HepG2 (cell line): ENCODE results near the gene TMEM80. TPM values are rescaled to one million over a fixed set of nuclear protein-coding genes. Genes with fewer than 3 reads are reported as not detected.
A peak's percentile ranks its signal among the peaks of the same experiment; 100 is the strongest.

Source experiments
- ATAC-seq: fragments of 200-7000 bp; cut with Tn5 transposase; 3 replicates; pipeline ENCODE4 v1.9.1; 2020; ENCODE audit warnings: mild to moderate bottlenecking, moderate library complexity
- Bru-seq: library from RNA; stranded (reverse); fragments of 400-500 nt; gene quantifications from one replicate; lab custom pipeline; 2021; lab: Mats Ljungman, UMichigan
- BruChase-seq, 2 experiments: library from RNA; stranded (reverse); fragments of 400-500 nt; gene quantifications; one replicate each; lab custom pipeline; 2021; lab: Mats Ljungman, UMichigan
- BruUV-seq: library from RNA; stranded (reverse); fragments of 400-500 nt; replicated peaks from 2 replicates; lab custom pipeline; 2021; lab: Mats Ljungman, UMichigan
- CTCF ChIA-PET: fragments of 300-600 bp; formaldehyde crosslinking; extraction: SDS; loops from one replicate; lab custom pipeline; 2021; ENCODE audit warnings: low total read pairs, inconsistent platforms, low intra/inter-chr PET ratio; lab: Yijun Ruan, JAX
- POLR2A ChIA-PET: fragments of 350-600 bp; sonication (Branson Sonifier 250); formaldehyde crosslinking; loops from one replicate; lab custom pipeline; 2020; ENCODE audit warnings: antibody characterized with exemption, inconsistent platforms; lab: Yijun Ruan, JAX
- DNase-seq: peaks from one replicate; pipeline ENCODE4 v3.0.0-alpha.2; 2015; ENCODE audit warnings: low spot score
- FAIRE-seq: peaks from 3 replicates; lab custom pipeline; 2011; peaks lifted over from hg19 to GRCh38; lab: Jason Lieb, UNC
- H2AFZ ChIP-seq: one replicate; pipeline ENCODE4 v1.6.1; 2011; ENCODE audit warnings: low read length, inconsistent platforms
- H3K27ac ChIP-seq: fragments of 300-600 bp; 3 replicates; pipeline ENCODE4 v1.8.0; 2011; ENCODE audit warnings: mixed run types, mild to moderate bottlenecking, mixed read lengths, low read length, inconsistent platforms; ENCODE audit not compliant: insufficient read depth; ENCODE audit errors: extremely low read length
- H3K27me3 ChIP-seq, 2 experiments: fragments of 200-600 bp in 1 of 2; 2 replicates in 1 of 2; 3 replicates in 1 of 2; pipeline versions ENCODE4 v1.6.0 to v1.8.0; 2011; ENCODE audit warnings: low read length in 2 of 2, mild to moderate bottlenecking in 2 of 2, moderate library complexity in 2 of 2, inconsistent platforms in 1 of 2; ENCODE audit not compliant: insufficient read depth in 2 of 2, control insufficient read depth in 1 of 2
- H3K36me3 ChIP-seq, 2 experiments: fragments of 200-600 bp in 1 of 2; replicated peaks in 1 of 2; 2 replicates in 1 of 2; 3 replicates in 1 of 2; pipeline versions ENCODE4 v1.5.1 to v1.8.0; 2011; ENCODE audit warnings: low read length in 2 of 2, inconsistent platforms in 1 of 2; ENCODE audit not compliant: insufficient read depth in 2 of 2, control insufficient read depth in 1 of 2
- H3K4me1 ChIP-seq: 2 replicates; pipeline ENCODE4 v1.5.1; 2012; ENCODE audit warnings: low read length, inconsistent platforms; ENCODE audit not compliant: insufficient read depth
- H3K4me2 ChIP-seq: 2 replicates; pipeline ENCODE4 v1.6.0; 2011; ENCODE audit warnings: low read depth, low read length, inconsistent platforms
- H3K4me3 ChIP-seq, 3 experiments: fragments of 200-600 bp in 1 of 3; sonication (generic), shearing (Covaris generic) in 1 of 3; replicated peaks in 1 of 3; 2 replicates each; pipeline ENCODE4 v1.5.1; 2011 to 2016; ENCODE audit warnings: low read length in 3 of 3, inconsistent platforms in 2 of 3, low read depth in 2 of 3, mild to moderate bottlenecking in 2 of 3, control low read depth in 1 of 3, mixed read lengths in 1 of 3; ENCODE audit not compliant: insufficient read depth in 1 of 3
- H3K79me2 ChIP-seq: one replicate; pipeline ENCODE4 v1.6.1; 2011; ENCODE audit warnings: low read length, inconsistent platforms; ENCODE audit not compliant: insufficient read depth
- H3K9ac ChIP-seq: 2 replicates; pipeline ENCODE4 v1.6.0; 2011; ENCODE audit warnings: mild to moderate bottlenecking, low read depth, low read length, inconsistent platforms; ENCODE audit not compliant: insufficient read depth
- H3K9me3 ChIP-seq: 2 replicates; pipeline ENCODE4 v1.5.1; 2012; ENCODE audit warnings: mild to moderate bottlenecking, low read length
- H4K20me1 ChIP-seq: 2 replicates; pipeline ENCODE4 v1.6.0; 2011; ENCODE audit warnings: inconsistent platforms, mild to moderate bottlenecking, low read length, moderate library complexity; ENCODE audit not compliant: insufficient read depth
- ARNT ChIP-seq: fragments of 450-650 bp; IDR thresholded peaks from 2 replicates; pipeline ENCODE4 v1.6.1; 2017
- BRCA1 ChIP-seq: sonication (generic); formaldehyde crosslinking; IDR thresholded peaks from 2 replicates; pipeline ENCODE4 v1.4.0; 2020; ENCODE audit warnings: missing genetic modification reagents
- CCDC6 ChIP-seq: sonication (generic); formaldehyde crosslinking; IDR thresholded peaks from 2 replicates; pipeline ENCODE4 v1.8.1; 2022; ENCODE audit warnings: mild to moderate bottlenecking, missing genetic modification reagents, moderate library complexity
- CENPX ChIP-seq: sonication (generic); formaldehyde crosslinking; IDR thresholded peaks from 2 replicates; pipeline ENCODE4 v1.9.0; 2021; ENCODE audit warnings: mild to moderate bottlenecking, missing genetic modification reagents, moderate library complexity
- EED ChIP-seq: sonication (generic); formaldehyde crosslinking; IDR thresholded peaks from 2 replicates; pipeline ENCODE4 v1.5.0; 2020; ENCODE audit warnings: mild to moderate bottlenecking, missing genetic modification reagents
- FOSL1 ChIP-seq: sonication (generic); formaldehyde crosslinking; IDR thresholded peaks from 2 replicates; pipeline ENCODE4 v1.9.0; 2021; ENCODE audit warnings: missing genetic modification reagents, borderline replicate concordance
- JUNB ChIP-seq: sonication (generic); formaldehyde crosslinking; IDR thresholded peaks from 2 replicates; pipeline ENCODE4 v1.8.0; 2022; ENCODE audit warnings: missing genetic modification reagents, mild to moderate bottlenecking, borderline replicate concordance
- NFYB ChIP-seq: sonication (generic); formaldehyde crosslinking; IDR thresholded peaks from 2 replicates; pipeline ENCODE4 v1.4.0; 2020; ENCODE audit warnings: missing genetic modification reagents
- POLR2AphosphoS2 ChIP-seq: IDR thresholded peaks from 2 replicates; pipeline ENCODE4 v1.6.1; 2011; ENCODE audit warnings: low read depth, low read length, improper control_type of control experiment
- SIX1 ChIP-seq: sonication (generic); formaldehyde crosslinking; IDR thresholded peaks from 2 replicates; pipeline ENCODE4 v1.4.0; 2020; ENCODE audit warnings: missing genetic modification reagents, borderline replicate concordance
- ZBTB44 ChIP-seq: sonication (generic); formaldehyde crosslinking; IDR thresholded peaks from 2 replicates; pipeline ENCODE4 v1.4.0; 2020; ENCODE audit warnings: missing genetic modification reagents
- ZNF138 ChIP-seq: sonication (generic); formaldehyde crosslinking; IDR thresholded peaks from 2 replicates; pipeline ENCODE4 v1.5.0; 2020; ENCODE audit warnings: mild to moderate bottlenecking, low read depth, missing genetic modification reagents
- ZNF143 ChIP-seq: sonication (generic); formaldehyde crosslinking; IDR thresholded peaks from 2 replicates; pipeline ENCODE4 v1.4.0; 2020; ENCODE audit warnings: missing genetic modification reagents
- ZNF235 ChIP-seq: sonication (generic); formaldehyde crosslinking; IDR thresholded peaks from 2 replicates; pipeline ENCODE4 v1.8.1; 2023; ENCODE audit warnings: mild to moderate bottlenecking, missing genetic modification reagents, borderline replicate concordance
- ZNF317 ChIP-seq: sonication (generic); formaldehyde crosslinking; IDR thresholded peaks from 2 replicates; pipeline ENCODE4 v1.5.0; 2020; ENCODE audit warnings: mild to moderate bottlenecking, missing genetic modification reagents
- ZNF460 ChIP-seq: sonication (generic); formaldehyde crosslinking; IDR thresholded peaks from 2 replicates; pipeline ENCODE4 v1.5.1; 2020; ENCODE audit warnings: missing genetic modification reagents, mild to moderate bottlenecking, borderline replicate concordance
- ZNF678 ChIP-seq: sonication (generic); formaldehyde crosslinking; IDR thresholded peaks from 2 replicates; pipeline ENCODE4 v1.4.0; 2020; ENCODE audit warnings: mild to moderate bottlenecking, missing genetic modification reagents
- ZNF816 ChIP-seq: sonication (generic); formaldehyde crosslinking; IDR thresholded peaks from 2 replicates; pipeline ENCODE4 v1.8.0; 2022; ENCODE audit warnings: missing genetic modification reagents, mild to moderate bottlenecking, borderline replicate concordance
- WGBS: methylation state at CpG from one replicate; pipeline ENCODE4 v1.1.6; 2017; ENCODE audit warnings: low lambda C conversion rate; 5-methylcytosine and 5-hydroxymethylcytosine counted together
- in situ Hi-C: cut with HindIII; loops from 2 replicates; pipeline ENCODE4 v1.10.0; 2017; ENCODE audit warnings: low pct_unique_long_range_greater_than_20kb; ENCODE audit not compliant: extremely low pct_ligation_motif_present
- intact Hi-C: fragments of 100-400 bp; cut with micrococcal nuclease; formaldehyde crosslinking; loops from one replicate; pipeline ENCODE4 v1.10.0; 2022; ENCODE audit not compliant: unreplicated experiment
- long read RNA-seq, 2 experiments: library from RNA in 1 of 2; library from polyadenylated mRNA in 1 of 2; stranded (forward) in 1 of 2; unstranded in 1 of 2; transcript quantifications; one replicate each; pipeline ENCODE4 v2.0.0, GENCODE V29; 2019 to 2022
- polyA minus RNA-seq, 3 experiments: library from RNA; depleted of rRNA, polyadenylated mRNA; stranded (reverse); fragments of >200 nt; gene quantifications; 2 replicates each; pipeline ENCODE4 v1.2.3, GENCODE V29; 2011; ENCODE audit warnings: low replicate concordance in 1 of 3
- polyA plus RNA-seq, 8 experiments: library from polyadenylated mRNA; depleted of rRNA in 3 of 8; stranded (reverse) in 7 of 8; unstranded in 1 of 8; fragments of >200 nt; fragmentation: Illumina TruSeq in 4 of 8; extraction: Trizol in 4 of 8; gene quantifications; 2 replicates each; pipeline versions ENCODE4 v1.2.1 to v1.2.3, GENCODE V29; 2011 to 2016; ENCODE audit warnings: low read depth in 4 of 8, missing spikeins in 1 of 8, mixed read lengths in 1 of 8; ENCODE audit not compliant: insufficient read depth in 1 of 8
- total RNA-seq, 5 experiments: library from RNA; depleted of rRNA; stranded (reverse); fragments of >200 nt; fragmentation: Illumina TruSeq; extraction: Trizol; gene quantifications; 2 replicates each; pipeline ENCODE4 v1.2.3, GENCODE V29; 2016; ENCODE audit warnings: low read depth in 1 of 5

Gene TMEM80
- total RNA-seq (2016; rRNA removed; fragmentation: Illumina TruSeq; extraction: Trizol) (2.7 and 5.6 TPM in 2 replicates), polyA plus RNA-seq (2011; rRNA removed) (17.1 and 20.9 TPM in 2 replicates), polyA minus RNA-seq (2011; rRNA and poly(A)+ RNA removed; ENCODE audit: low replicate concordance) (5.4 and 7.9 TPM in 2 replicates), Bru-seq, nascent RNA (percentile 56 among the genes with signal in this experiment), BruChase-seq, experiment 1, labeled RNA remaining after a 6-hour chase (percentile 67 among the genes with signal in this experiment), BruChase-seq, experiment 2, labeled RNA remaining after a 2-hour chase (percentile 54 among the genes with signal in this experiment)
- total RNA-seq (2016; cell fraction: cytosol; rRNA removed; fragmentation: Illumina TruSeq; extraction: Trizol; ENCODE audit: low read depth): 0.71 and 1.1 TPM in 2 replicates
- 2.5 and 6.4 TPM in 2 replicates for total RNA-seq (2016; cell fraction: insoluble cytoplasmic fraction; rRNA removed; fragmentation: Illumina TruSeq; extraction: Trizol)
- 2.9 and 3.2 TPM in 2 replicates for total RNA-seq (2016; cell fraction: membrane; rRNA removed; fragmentation: Illumina TruSeq; extraction: Trizol)
- total RNA-seq (2016; cell fraction: nucleus; rRNA removed; fragmentation: Illumina TruSeq; extraction: Trizol): 6.8 and 8.5 TPM in 2 replicates
- polyA plus RNA-seq (2011; cell fraction: cytosol; rRNA removed): 13.5 and 14.1 TPM in 2 replicates
- polyA plus RNA-seq (2011; cell fraction: nucleus; rRNA removed): 42.7 and 42.8 TPM in 2 replicates
- 20.6 and 20.8 TPM in 2 replicates for polyA plus RNA-seq (2012)
- polyA plus RNA-seq (2016; cell fraction: cytosol; fragmentation: Illumina TruSeq; extraction: Trizol; ENCODE audit: low read depth): 1.3 and 1.4 TPM in 2 replicates
- polyA plus RNA-seq (2016; cell fraction: insoluble cytoplasmic fraction; fragmentation: Illumina TruSeq; extraction: Trizol; ENCODE audit: low read depth): 3.6 and 3.8 TPM in 2 replicates
- 2.4 and 2.9 TPM in 2 replicates for polyA plus RNA-seq (2016; cell fraction: membrane; fragmentation: Illumina TruSeq; extraction: Trizol; ENCODE audit: low read depth)
- 21.0 and 22.8 TPM in 2 replicates for polyA plus RNA-seq (2016; cell fraction: nucleus; fragmentation: Illumina TruSeq; extraction: Trizol; ENCODE audit: insufficient read depth, low read depth)
- 1.9 and 3.8 TPM in 2 replicates for polyA minus RNA-seq (2011; cell fraction: cytosol; rRNA and poly(A)+ RNA removed)
- 11.6 and 13.4 TPM in 2 replicates for polyA minus RNA-seq (2011; cell fraction: nucleus; rRNA and poly(A)+ RNA removed)
- long read RNA-seq, experiment 1, partial matches to known transcripts: 1 of 10 reads
- long read RNA-seq, experiment 1, other reads (novel, unspliced or antisense): 9 of 10 reads
- long read RNA-seq, experiment 2, partial matches to known transcripts: 6 of 12 reads
- long read RNA-seq, experiment 2, other reads (novel, unspliced or antisense): 5 of 12 reads

DNA sequence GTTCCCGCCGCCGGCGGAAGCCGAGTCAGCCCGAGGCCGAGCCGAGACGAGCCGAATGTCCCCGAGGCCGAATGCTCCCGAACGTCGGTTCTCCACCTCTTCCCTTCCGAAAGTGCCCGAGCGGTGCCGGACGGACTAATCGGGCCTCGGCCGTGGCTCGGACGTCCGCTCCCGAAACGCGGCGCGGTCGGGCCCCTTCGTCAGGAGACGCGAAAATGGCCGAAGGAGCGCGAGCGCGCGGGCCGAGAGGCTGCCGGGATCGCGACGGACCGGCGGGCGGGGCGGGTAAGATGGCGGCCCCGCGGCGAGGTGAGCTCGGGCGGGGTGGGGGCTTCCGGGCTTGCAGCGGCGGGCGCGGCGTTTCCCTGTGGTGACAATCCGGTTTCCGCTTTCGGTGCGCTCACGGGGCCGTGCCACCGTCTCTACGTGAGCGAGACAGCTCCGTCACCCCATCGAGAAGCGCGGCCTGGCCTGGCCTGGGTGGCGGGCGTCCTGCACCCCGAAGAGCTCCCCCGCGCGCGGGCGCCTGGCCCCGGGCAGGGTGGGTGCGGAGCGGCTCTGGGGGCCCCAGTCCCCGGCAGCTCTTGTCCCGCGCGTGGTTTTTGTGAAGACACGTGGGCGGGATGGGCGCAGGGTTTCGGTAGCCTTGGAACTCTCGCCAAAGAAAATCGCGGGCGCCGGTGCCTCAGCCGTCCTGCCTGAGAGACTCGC is at the start of gene TMEM80:
TMEM80 (plus strand) TSS at position 279 of the 711 bp plus-strand sequence; CDS start at position 291, 12 bp downstream.
- peaks cover 47% of the 10 kb centered on the region for H3K79me2 ChIP-seq
- peaks cover 61% of the 10 kb centered on the region for H3K4me1 ChIP-seq
- peaks cover 5 to 11% of the 10 kb centered on the region in 2 experiments; a peak in 3 of 5 replicates for H3K36me3 ChIP-seq
- H4K20me1 ChIP-seq: no peaks in the 10 kb centered on the region; the same call in 1 of the 2 replicates
- POLR2A ChIA-PET: interaction anchor here (0.9 to 6.1 kb wide), 15 partner anchors 11 to 189 kb away, joined by 3 to 191 read pairs (median 6); partner anchors contain the start of genes EPS8L2, PNPLA2 and TALDO1
- CTCF ChIA-PET: interaction anchor here (1.6 to 4.8 kb wide), 3 partner anchors 17 to 32 kb away, joined by 4 to 20 read pairs (median 13); no protein-coding TSS in a partner anchor
- BruUV-seq: TSS peak; percentile 86
- ATAC-seq (peak; percentile 84), FAIRE-seq (no peak), DNase-seq (peak; percentile 93)
- H2AFZ ChIP-seq: peak within 1 kb of the TSS; percentile 38
- peak within 1 kb of the TSS; percentile 99 for H3K27ac ChIP-seq
- no peaks in the 10 kb centered on the region; a peak in 1 of 5 replicates for H3K27me3 ChIP-seq
- H3K4me3 ChIP-seq: peak within 1 kb of the TSS; percentile 86 to 87 (median 87)
- in situ Hi-C loops: no loop called here
- no peaks in the 10 kb centered on the region for H3K9me3 ChIP-seq
- peak within 1 kb of the TSS; percentile 99 for H3K9ac ChIP-seq
- intact Hi-C loops: loop anchor here (1.0 kb wide), 2 partner anchors 28 to 33 kb away; no protein-coding TSS in a partner anchor
- WGBS: 0% methylated on average over 3 of the region's 101 CpGs
- H3K4me2 ChIP-seq: peak within 1 kb of the TSS; percentile 64
- TF ChIP-seq BRCA1 (CRISPR knock-in tag) (0 out of 2 replicates have a peak, but pooled peaks have one; percentile 33), CCDC6 (CRISPR knock-in tag) (peak; percentile 97), ZNF678 (CRISPR knock-in tag) (no peak), EED (CRISPR knock-in tag) (peak; percentile 82), ARNT (no peak), ZBTB44 (CRISPR knock-in tag) (no peak), ZNF317 (CRISPR knock-in tag) (no peak), ZNF816 (CRISPR knock-in tag) (peak; percentile 90; the same call in 1 of the 2 replicates), FOSL1 (CRISPR knock-in tag) (peak; percentile 5; the same call in 1 of the 2 replicates), ZNF143 (CRISPR knock-in tag) (peak; percentile 85), ZNF235 (CRISPR knock-in tag) (no peak), CENPX (CRISPR knock-in tag) (no peak), ZNF460 (CRISPR knock-in tag) (peak; percentile 30; the same call in 1 of the 2 replicates), NFYB (CRISPR knock-in tag) (no peak; the same call in 1 of the 2 replicates), JUNB (no peak), SIX1 (CRISPR knock-in tag) (no peak), ZNF138 (CRISPR knock-in tag) (peak; percentile 94), POLR2AphosphoS2 (no peak)
